Prostate gland (tissue), 2 donors: ENCODE results near the gene SLC38A3.

ENCODE experiments used
- POLR2A ChIP-seq: fragments of 450-650 bp; IDR thresholded peaks from one replicate; pipeline ENCODE4 v1.6.1; 2016; ENCODE audit warnings: antibody characterized with exemption, mild to moderate bottlenecking
- POLR2AphosphoS5 ChIP-seq: sonication (generic); formaldehyde crosslinking; IDR thresholded peaks from one replicate; pipeline ENCODE4 v1.6.1; 2017; ENCODE audit warnings: antibody characterized with exemption
- TF ChIP-seq, protein P1 (sequence below), 4 experiments: fragments of 200-600 bp in 2 of 4; fragments of 450-650 bp in 2 of 4; sonication (generic) in 2 of 4; IDR thresholded peaks; 1 replicate in 3 of 4; 2 replicates in 1 of 4; pipeline ENCODE4 v1.5.1; 2016 to 2019; ENCODE audit warnings: antibody characterized with exemption in 4 of 4, mild to moderate bottlenecking in 2 of 4, moderate library complexity in 2 of 4

- TF ChIP-seq, protein P1, sequence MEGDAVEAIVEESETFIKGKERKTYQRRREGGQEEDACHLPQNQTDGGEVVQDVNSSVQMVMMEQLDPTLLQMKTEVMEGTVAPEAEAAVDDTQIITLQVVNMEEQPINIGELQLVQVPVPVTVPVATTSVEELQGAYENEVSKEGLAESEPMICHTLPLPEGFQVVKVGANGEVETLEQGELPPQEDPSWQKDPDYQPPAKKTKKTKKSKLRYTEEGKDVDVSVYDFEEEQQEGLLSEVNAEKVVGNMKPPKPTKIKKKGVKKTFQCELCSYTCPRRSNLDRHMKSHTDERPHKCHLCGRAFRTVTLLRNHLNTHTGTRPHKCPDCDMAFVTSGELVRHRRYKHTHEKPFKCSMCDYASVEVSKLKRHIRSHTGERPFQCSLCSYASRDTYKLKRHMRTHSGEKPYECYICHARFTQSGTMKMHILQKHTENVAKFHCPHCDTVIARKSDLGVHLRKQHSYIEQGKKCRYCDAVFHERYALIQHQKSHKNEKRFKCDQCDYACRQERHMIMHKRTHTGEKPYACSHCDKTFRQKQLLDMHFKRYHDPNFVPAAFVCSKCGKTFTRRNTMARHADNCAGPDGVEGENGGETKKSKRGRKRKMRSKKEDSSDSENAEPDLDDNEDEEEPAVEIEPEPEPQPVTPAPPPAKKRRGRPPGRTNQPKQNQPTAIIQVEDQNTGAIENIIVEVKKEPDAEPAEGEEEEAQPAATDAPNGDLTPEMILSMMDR (IDR thresholded peaks at IDR 0.05), result no peak
- TF ChIP-seq POLR2A (no peak), POLR2AphosphoS5 (no peak)
Measured at GRCh38 chr3:50221411-50222168, 16.5 kb downstream of the SLC38A3 start.
